ENCODE results near the gene PLAGL2.

PLAGL2 gene

DNA sequence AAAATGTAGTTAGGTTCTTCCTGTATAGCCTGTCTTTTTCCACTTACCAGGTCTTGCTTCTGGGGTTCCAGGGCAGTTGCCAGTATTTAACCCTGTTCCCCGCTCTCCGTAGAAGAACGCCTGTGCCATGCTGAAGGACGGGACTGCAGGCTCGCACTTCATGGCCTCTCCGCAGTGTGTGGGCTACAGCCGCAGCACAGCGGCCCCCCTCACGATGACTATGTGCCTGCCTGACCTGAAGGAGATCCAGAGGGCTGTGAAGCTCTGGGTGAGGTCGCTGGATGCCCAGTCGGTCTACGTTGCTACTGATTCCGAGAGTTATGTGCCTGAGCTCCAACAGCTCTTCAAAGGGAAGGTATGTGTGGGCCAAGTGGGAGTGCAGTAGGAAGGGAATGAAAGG, 23.2 kb upstream of the PLAGL2 start:
- no peak for DNase-seq

DNA sequence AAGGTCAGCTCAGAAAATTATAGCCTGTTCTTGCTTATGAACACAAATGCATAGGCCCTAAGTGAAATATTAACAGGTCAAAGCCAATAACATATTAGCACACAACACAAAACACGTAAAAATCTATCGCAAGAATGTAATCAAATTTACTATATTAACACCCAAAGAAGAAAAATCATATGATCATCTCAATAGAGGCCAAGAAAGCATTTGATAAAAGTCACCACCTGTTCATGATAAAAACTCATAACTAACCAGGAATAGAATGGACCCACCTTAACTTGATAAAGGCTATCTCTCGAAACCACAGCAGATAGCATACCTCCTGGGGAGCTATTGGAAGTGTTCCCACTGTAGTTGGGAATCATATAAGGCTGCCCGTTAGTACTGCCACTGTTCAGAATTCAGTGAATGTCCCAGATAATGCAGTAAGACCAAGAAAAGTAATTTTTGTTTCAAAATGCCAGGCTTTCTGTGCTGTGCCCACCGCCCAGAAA, 21.8 kb upstream of the PLAGL2 start:
- DNase-seq = no peak

DNA sequence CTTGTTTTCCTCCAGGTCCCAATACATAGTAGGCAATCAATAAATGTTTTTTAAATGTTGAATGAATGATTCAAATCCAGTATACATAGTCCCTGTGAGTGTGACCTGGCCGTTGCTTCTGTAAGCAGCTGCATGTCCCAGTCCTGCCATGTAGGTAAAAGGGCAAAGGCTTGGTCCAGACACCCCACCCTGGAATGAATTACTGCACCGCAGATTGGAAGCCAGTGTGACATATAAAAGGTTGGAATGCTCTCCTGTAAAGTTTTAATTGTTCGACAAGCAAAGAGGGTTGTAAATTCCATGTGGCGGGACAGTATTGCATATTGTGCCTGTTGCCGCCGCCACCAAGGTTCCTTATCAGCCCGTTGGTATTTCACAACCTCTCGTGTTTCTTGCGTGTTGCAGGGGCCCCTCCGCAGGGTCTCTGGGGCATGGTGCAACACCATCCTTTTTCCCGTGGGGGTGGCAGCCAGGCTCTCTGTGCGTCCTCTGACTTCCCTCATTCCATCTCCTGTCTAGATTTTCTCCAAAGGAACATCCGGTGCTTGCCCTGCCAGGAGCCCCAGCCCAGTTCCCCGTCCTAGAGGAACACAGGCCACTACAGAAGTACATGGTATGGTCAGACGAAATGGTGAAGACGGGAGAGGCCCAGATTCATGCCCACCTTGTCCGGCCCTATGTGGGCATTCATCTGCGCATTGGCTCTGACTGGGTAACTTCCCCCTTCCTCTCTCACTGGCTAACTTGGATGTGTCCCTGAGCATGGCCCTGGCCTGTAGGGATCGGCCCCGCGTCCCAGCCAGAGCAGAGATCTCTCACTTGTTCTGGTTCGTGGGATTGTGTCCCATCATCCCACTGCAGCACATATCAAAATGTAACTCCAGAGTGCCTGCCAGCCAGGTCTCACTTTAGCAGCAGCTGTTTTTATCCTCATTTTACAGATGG, 20.5 kb upstream of the PLAGL2 start:
- DNase-seq = no peak

DNA sequence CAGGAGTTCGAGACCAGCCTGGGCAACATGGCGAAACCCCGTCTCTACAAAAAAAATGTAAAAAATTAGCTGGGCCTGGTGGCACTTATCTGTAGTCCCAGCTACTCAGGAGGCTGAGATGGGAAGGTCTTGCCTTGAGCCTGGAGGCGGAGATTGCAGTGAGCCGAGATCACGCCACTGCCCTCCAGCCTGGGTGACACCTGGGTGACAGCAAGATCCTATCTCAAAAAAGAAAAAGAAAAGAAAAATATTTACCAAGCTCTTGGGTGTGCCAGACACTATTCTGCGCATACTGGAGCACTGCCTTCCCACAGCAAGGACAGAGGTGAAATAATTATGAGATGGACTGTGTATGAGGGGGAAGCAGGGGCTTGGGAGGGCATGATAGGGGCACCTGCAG, 19.8 kb upstream of the PLAGL2 start:
- no peak for DNase-seq

DNA sequence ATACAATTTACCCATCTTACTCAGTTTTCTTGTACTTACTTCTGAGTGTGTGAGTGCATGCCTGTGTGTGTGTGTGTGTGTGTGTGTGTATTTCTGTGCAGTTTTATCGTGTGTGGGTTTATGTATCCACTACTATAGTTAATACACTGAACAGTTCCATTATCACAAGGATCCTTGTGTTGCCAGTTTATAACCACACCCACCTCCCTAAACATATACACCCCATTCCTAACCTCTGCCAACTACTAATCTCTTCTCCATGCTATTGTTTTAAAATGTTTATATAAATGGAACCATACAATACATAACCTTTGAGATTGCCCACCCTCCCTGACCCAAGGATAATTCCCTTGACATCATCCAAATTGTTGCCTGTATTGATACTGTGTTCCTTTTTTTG, 18.8 kb upstream of the PLAGL2 start:
- no peak for DNase-seq

DNA sequence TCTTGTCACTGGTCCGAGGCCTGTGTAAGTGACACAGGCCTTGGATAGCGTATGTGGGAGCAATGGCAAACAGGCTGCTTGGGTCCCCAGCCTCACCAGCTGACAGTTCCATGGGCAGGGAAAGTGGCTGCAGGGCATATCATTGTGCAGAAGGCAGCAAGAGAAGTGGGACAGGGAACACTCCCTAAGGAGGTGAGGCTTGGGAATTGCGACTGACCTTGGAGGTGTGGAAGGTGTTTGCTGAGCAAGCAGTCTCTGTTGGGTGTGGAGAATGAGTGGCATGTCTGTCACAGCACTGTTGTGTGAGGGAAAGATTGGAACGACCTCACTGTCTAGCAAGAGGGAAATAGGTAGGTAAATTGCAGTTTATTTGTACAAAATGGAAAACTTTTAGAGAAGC, 16.9 kb upstream of the PLAGL2 start:
- no peak for DNase-seq

DNA sequence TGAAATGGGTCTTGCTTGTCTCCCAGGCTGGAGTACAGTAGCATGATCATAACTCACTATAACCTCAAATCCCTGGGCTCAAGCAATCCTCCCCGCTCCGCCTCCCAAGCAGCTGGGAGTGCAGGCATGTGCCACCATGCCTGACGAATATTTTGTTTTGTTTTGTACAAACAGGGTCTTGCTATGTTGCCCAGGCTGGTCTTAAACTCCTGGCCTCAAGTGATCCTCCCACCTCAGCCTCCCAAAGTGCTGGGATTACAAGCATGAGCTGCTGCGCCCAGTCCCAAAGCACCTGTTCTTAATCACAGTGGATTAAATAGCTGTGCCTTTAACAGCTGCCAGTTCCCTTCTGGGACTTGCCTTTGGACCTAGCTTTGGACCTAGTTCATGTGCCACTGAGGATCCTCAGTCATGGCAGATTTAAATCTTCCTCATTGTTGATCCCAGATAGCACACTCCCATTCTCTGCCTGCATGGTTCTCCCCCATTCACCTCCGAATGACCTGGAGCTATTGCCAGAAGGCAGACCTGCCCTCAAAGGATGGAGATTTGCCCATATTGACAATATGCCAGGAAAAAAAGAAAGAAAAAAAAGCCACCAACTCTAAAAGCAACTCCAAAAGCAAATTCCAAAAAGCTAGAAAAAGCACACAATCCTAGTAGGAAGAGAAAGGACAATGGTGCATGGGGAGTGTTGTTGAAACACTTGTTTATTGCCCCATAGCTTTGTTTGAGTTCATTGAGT, 10.8 kb upstream of the PLAGL2 start:
- DNase-seq = no peak

DNA sequence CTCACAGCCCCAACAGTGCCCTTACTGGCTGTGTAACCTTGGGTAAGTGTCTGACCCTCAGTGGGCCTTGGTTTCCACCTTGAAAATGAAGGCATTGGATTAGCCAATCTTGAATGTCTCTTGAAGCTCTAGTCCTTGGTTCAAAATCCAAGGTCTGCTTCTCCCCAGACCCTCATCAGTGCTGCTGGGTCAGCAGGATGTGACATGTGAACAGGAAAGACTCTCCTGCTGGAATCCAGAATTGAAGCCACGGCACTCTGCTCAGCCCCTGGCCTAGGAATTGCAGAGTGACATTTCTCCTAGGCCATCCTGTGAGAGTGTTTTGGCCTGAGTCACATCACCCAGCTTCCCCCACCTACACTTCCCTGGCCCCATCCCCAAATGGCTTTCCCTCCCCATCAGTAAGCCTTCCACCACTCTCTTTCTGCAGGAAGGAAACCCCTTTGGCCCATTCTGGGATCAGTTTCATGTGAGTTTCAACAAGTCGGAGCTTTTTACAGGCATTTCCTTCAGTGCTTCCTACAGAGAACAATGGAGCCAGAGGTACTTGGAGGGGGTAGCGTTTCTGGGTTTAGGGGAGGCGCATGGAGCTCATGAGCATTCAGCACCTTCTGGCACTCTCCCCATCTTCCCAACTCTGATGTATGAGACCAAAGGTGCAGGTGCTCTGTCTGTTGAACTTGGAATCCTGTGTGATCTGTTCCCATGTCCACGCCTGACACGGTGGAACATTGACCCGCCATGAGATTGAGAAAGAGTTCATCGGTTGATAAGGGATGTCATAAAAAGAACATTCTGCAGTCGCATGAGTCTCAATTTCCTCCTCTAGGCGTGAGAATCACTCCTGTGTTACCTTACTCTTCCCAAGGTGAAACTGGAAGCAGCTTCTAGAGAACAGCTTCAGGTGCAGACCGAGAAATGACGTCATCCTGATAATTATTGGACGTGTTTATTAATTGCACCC, 8.9 kb upstream of the PLAGL2 start:
- DNase-seq = no peak

DNA sequence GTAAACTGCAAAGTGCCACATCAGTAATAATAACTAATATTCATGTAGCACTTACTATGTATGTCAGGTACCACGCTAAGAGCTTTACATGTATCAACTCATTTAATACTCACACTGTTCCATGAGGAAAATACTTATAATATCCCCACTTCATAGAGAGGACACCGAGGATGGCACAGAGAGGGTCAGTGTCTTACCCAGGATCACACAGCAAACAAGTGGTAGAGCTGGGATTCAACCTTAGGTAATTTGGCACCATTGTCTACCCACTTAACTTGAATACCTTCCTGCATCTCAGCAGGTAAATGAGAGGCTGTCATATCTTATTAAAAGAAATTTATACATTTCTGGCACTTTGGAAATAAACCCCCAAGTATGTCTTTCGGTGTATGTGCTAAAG, 8.2 kb upstream of the PLAGL2 start:
- no peak for DNase-seq

DNA sequence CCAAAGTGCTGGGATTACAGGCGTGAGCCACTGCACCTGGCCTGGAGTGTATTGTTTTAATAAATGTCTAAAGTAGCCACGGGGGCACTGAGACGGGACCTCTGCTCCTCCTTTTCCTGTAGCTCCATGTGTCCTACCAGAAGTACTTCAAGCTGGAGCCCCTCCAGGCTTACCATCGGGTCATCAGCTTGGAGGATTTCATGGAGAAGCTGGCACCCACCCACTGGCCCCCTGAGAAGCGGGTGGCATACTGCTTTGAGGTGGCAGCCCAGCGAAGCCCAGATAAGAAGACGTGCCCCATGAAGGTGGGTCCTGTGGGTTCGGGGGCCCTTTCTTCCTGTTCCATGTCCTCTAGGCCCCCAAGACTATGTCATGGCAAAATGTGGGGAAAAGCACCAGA, 7.6 kb upstream of the PLAGL2 start:
- DNase-seq = no peak

DNA sequence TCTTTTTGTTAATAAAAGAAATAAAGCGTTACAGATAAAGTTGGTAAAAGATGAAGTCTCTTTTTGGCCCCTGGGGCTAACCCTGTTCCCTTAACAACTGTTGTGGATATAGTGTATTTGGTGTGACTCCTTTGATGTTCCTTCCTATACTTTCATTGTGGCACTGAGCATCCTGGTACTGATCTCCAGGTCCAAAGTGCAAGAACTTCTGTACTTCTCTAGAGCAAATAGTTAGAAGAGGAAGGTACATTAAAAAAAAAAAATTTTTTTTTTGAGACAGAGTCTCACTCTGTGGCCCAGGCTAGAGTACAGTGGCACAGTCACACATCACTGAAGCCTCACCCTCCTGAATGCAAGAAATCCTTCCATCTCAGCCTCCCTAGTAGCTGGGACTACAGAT, 6.3 kb upstream of the PLAGL2 start:
- no peak for DNase-seq

DNA sequence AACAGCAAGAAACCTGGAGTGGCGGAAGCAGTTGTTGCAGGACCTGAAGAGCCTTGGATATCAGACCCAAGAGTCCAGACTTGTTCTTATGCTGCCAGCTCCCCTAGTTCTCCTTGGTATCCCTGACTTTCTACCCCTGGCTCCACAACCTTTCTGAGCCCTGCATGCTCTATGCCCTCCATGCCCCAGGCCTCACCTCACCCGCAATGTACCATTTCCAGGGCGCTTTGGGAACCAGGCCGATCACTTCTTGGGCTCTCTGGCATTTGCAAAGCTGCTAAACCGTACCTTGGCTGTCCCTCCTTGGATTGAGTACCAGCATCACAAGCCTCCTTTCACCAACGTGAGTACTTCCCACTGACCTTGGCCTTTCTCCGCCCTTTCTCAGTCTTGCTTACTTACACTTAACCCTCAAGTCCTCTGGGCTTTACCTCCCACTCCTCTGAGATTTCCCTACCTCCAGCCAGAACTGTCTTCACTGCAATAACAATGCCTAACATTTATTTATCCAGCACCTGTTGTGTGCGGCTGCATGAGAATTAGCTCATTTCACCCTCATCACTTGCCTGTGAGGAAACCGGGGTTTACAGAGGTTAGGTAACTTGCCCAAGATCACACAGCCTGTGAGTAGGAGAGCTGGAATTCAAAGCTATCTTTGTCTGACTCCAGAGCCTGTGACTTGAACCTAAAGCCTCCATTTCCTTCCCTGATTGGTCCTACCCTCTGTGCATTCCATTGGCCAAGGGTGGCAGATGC, 2.5 kb upstream of the PLAGL2 start:
- DNase-seq = no peak

DNA sequence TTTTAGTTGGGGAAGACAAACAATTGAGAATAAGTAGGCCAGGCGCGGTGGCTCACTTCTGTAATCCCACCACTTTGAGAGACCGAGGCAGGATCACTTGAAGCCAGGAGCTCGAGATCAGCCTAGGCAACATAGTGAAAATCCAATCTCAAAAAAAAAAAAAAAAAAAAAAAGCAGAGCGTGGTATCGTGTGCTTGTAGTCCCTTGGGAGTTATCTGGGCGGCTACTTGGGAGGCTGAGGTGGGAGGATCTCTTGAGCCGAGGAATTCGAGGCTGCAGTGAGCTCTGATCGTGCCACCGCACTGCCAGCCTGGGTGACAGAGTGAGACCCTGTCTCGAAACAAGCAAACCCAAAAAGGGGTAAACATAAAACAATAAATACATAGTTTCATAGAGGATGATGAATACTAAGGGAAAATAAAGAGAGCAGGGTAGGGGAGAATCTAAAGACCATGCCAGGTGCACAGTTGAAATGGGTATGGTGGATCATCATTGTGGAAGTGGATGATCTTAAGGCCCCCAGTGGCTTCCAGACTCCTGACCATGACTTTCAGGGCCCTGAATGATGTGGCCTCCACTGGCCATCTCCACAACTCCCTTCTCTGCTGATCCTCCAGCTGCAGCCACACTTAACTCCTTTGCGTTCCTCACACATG, 1.1 kb upstream of the PLAGL2 start:
- no peak for DNase-seq

DNA sequence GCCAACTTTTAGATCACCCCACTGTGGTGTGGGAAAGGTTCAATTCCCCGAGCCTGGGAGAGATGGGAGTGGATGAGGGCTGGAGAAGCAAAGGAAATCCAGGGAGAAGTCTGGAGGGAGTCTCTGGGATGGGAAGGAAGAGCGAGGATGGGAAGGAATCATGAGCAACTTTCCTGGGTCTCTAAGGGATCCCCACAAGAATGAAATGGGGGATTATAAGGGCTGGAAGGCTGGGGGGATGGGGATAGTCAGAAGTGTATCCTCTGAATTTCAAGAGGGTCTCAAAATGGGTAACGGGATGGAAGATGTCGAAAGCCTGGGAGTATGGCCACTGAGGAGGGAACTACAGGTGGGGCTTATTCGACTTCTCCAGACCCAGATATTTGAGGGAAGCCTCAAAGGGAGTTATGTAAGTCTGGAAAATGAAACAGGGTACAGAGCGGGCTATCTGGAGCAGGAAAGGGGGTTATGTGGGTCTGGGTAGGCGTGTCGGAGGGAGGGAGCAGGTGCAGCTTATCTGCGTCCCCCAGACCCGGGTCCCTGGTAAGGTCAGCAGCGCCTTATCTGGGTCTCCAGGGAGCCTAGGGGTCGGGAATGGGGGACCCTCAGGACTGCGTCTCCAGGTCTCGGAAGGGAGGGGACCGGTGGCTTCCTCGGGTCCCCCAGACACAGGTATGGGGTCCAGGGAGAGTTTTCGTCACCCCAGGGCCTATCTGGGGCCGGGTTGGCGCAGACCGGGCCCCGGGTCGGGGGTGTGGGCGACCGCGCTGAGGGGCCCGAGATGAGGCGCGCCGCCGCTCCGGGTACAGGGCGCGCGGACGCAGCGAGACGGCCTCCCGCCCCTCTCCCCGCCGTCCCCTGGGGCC, 550 bp downstream of the PLAGL2 start:
- DNase-seq = peak; percentile 65

DNA sequence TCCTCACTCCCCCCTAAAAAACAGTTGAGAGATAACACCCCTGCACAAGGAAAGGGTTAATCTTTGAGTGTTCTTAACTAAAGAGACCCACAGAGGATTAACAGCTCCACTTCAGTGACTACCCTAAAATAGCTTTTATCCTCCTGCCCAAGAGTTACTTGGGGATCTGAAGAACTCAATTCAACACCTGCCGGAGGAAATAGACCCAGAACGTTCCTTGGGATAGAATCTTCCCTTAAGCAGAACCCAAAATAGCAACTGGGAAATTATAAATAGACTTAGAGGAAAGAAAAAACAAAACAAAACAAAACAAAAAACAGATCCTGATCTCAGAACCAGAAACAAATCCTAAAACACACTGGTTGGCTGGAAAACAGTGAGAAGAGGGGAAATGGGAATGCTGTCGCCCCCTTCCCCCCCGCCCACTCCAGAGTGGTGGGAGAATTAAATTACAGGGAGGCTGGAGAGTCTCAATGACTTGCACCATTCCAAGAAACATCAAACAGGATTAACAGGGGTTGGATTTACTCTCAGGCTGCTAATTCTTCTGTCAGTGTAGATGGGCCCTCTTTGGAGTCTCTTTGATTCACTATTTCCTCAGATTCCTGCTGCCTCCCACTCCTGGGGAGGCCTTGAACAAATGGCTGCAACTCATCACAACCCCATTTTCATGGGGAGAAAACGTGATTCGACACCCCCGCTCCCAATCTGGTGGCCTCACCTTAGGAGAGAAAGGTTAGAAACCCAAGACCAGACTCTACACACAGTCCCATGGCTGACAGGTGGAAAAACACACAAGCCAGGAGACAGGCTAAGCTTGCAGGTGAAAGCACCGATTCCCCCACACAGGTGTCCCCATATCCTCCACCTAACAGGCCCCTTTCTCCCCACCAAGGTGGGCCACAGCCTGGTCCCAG, 1.4 kb downstream of the PLAGL2 start:
- DNase-seq = no peak

DNA sequence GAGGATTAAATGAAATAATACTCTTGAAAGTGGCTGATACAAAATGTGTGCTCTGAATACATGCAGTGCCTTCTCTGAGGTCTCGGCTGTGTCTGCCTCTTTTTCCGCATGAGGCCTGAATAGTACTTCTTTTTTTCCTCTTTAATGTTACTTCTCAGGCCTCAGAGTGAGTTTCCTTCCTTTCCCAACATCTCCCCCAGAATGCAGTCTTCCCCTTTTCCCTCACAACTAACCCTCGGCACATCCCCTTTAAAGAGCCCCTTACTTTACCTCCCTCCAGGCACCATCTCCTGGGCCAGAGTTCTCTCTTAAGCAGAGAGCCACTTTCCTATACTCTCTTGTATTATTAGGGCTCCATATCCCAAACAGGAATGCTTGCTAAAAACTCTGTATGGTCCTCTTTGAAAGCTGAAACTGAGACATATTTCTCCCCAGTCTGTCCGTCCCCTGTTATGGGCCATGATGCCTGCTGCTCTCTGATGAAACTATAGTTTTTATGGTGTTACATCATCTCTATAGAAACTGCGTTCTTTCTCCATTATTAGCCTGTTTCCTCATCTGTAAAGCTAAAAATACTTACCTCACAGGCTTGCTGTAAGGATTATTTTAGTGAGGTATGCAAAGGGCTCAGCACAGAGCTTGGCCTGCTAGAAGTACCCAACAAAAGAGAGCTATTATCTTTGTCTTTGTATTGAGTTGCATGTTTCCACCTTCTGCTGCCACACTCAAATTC, 2.3 kb downstream of the PLAGL2 start:
- DNase-seq = no peak

DNA sequence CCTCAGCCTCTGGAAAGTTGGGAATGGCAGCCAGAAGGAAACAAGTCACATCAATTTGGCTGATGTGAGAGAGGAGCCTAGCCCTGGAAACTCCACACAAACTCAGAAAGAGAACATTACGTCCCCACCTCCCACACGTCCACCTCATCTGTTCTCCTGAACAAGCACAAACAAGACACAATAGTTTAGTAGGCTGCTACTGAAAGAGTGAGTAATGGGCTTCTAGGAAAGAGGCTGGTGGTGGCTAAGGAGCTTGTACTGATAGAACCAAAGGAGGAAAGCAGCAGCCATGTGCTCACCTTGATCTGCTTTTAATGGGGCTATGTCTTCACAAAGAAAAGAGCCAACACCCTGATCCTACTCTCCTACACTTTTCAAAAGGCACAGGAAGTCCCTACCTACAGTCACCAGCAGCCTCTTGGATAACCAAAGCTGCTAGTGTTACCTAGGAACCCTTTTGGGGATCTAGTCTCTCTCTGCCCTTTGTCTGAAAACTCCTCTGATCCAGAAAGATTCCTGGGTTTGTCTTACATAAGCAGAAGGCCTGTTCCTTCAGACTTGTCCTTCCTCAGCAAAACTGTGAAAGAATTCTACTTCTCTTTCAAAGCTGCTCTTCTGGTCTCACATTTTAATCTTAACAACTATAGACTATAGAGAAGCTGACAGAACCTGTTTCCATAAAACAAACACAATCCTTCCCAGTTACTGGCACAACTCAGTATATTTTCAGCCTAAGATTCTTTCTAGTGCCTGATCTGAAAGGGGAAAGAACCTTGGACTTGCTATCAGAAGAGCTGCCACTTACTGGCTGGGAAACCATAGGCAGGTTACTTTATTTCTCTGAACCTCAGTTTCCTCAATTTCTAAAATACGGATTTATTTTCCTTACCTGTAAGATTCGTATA, 3.1 kb downstream of the PLAGL2 start:
- no peak for DNase-seq
